ENCODE results near the gene C18orf63.
"Not testable (repeated sequence)": the region's sequence is repeated elsewhere in the genome, so short reads cannot be mapped to it uniquely, and the experiment has no call there.

GRCh38 chr18:74326791-74327190 lies 11.2 kb downstream of the C18orf63 start:
- not testable (repeated sequence) for TF ChIP-seq CTCF (conservative IDR thresholded peaks at IDR 0.05; ENCODE audit: low read depth in 2 of 2); POLR2AphosphoS5 (IDR thresholded peaks at IDR 0.05; ENCODE audit: low read depth); ETS1 (IDR thresholded peaks at IDR 0.05); REST (IDR thresholded peaks at IDR 0.05; ENCODE audit: unreplicated experiment); EZH2phosphoT487 (IDR thresholded peaks at IDR 0.05; ENCODE audit: unreplicated experiment); EZH2 (IDR thresholded peaks at IDR 0.05; ENCODE audit: low read depth, unreplicated experiment); ZNF114 (CRISPR knock-in tag; IDR thresholded peaks at IDR 0.05); CREB1 (CRISPR knock-in tag; IDR thresholded peaks at IDR 0.05; ENCODE audit: low read depth); STAT1 (IDR thresholded peaks at IDR 0.05; ENCODE audit: unreplicated experiment); JUNB (IDR thresholded peaks at IDR 0.05; ENCODE audit: unreplicated experiment)
